Stimulated activated CD8-positive, alpha-beta memory T cell treated with anti-CD3 and anti-CD28 coated beads, Interleukin-7, amount 100 ng/mL, for 48 hours (primary cell): ENCODE measurements around the gene HOXB4.
"Not testable (repeated sequence)": the region's sequence is repeated elsewhere in the genome, so short reads cannot be mapped to it uniquely, and the experiment has no call there.

Experiments used
- DNase-seq, 2 donors: peaks; one replicate each; pipeline ENCODE4 v3.0.0-alpha.2; 2020; ENCODE audit warnings: low read depth in 1 of 2; ENCODE audit errors: extremely low read depth in 1 of 2

HOXB4 gene

GRCh38 chr17:48535793-48536559 is 42.2 kb downstream of the HOXB4 start:
- not testable (repeated sequence) for DNase-seq

- no peak for DNase-seq
These were observed 45.9 kb downstream of the HOXB4 start for GRCh38 chr17:48532261-48532660.

GRCh38 chr17:48530887-48531272 is 47.3 kb downstream of the HOXB4 start, which contains the start of gene HOXB1:
TSS of gene HOXB1 (minus strand) at chr17:48531011. CDS start at chr17:48530904, 107 bp downstream.
- DNase-seq = no peak

- DNase-seq = no peak
These were observed 47.8 kb downstream of the HOXB4 start for GRCh38 chr17:48530208-48530886.

- no peak for DNase-seq
These were observed 48.5 kb downstream of the HOXB4 start for GRCh38 chr17:48529683-48530009.

GRCh38 chr17:48528936-48529682 is 49.0 kb downstream of the HOXB4 start:
- no peak for DNase-seq

GRCh38 chr17:48528153-48528935 is 49.8 kb downstream of the HOXB4 start:
- no peak for DNase-seq

GRCh38 chr17:48527547-48527932 is 50.6 kb downstream of the HOXB4 start:
- DNase-seq = no peak

GRCh38 chr17:48526608-48527546 is 51.3 kb downstream of the HOXB4 start:
- DNase-seq = no peak
